RWPE1 (cell line): ENCODE measurements around the gene REV3L.

ENCODE experiments used
- CTCF ChIA-PET: fragments of 350-600 bp; sonication (Branson Sonifier 250); formaldehyde crosslinking; extraction: SDS; loops from one replicate; lab custom pipeline; 2021; lab: Yijun Ruan, JAX
- POLR2A ChIA-PET: fragments of 400-600 bp; formaldehyde crosslinking; extraction: SDS; loops from one replicate; lab custom pipeline; 2020; ENCODE audit warnings: antibody characterized with exemption; ENCODE audit not compliant: low non-redundant PET; lab: Yijun Ruan, JAX
- DNase-seq: peaks from one replicate; pipeline ENCODE4 v3.0.0; 2012; ENCODE audit warnings: low spot score
- H3K27ac ChIP-seq: fragments of 450-650 bp; 2 replicates; pipeline ENCODE4 v1.5.1; 2017
- TF ChIP-seq, protein P1 (sequence below): fragments of 450-650 bp; conservative IDR thresholded peaks from 2 replicates; pipeline ENCODE4 v1.5.1; 2017; ENCODE audit warnings: low read depth, mild to moderate bottlenecking

The REV3L gene

DNA sequence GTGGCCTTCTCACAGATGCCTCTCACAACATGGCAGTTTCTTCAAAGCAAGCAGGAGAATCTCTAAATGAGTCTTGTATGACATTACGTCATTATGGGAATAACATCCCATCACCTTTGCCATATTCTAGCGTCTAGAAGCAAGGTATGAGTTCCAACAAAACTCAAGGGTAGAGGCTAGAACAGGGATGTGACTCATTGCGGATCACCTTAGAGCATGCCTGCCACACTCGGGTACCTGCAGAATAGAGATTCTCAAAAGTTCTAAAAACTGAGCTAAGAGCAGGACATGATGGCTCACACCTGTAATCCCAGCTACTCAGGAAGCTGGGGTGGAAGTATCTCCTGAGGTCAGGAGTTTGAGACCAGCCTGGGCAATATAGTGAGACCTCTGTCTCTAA is 212.9 kb downstream of the REV3L start:
- no peak for DNase-seq
- H3K27ac ChIP-seq = no peak overlapping the region
- TF ChIP-seq, protein P1, sequence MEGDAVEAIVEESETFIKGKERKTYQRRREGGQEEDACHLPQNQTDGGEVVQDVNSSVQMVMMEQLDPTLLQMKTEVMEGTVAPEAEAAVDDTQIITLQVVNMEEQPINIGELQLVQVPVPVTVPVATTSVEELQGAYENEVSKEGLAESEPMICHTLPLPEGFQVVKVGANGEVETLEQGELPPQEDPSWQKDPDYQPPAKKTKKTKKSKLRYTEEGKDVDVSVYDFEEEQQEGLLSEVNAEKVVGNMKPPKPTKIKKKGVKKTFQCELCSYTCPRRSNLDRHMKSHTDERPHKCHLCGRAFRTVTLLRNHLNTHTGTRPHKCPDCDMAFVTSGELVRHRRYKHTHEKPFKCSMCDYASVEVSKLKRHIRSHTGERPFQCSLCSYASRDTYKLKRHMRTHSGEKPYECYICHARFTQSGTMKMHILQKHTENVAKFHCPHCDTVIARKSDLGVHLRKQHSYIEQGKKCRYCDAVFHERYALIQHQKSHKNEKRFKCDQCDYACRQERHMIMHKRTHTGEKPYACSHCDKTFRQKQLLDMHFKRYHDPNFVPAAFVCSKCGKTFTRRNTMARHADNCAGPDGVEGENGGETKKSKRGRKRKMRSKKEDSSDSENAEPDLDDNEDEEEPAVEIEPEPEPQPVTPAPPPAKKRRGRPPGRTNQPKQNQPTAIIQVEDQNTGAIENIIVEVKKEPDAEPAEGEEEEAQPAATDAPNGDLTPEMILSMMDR = no peak
- POLR2A ChIA-PET = no interaction called here
- CTCF ChIA-PET = no interaction called here

DNA sequence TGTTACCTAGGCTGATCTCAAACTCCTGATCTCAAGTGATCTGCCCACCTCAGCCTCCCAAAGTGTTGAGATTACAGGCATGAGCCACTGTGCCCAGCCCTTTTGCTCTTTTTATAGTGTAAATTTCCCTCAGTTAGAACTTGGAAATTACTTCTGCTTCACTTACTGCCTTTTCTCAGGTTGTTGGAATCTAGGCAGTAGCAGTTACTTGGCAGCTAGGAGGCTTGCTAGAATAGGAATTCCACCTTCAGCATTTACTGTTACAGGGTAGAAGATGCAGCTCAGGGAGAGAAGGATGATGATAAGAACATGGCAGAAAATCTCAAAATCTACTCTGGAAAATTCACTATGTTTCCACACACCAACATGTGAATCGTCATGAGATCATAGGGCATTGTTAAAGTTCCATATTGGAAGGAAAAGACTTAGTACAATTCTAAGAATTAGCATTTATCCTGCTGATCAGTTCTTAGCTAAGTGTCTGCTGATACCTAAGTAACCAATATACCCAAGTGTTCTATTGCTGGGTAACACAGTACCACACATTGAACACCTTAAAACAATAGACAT is 213.5 kb downstream of the REV3L start:
- ChIA-PET POLR2A (no interaction called here), CTCF (no interaction called here)
- DNase-seq = no peak
- TF ChIP-seq, protein P1 = no peak
- no peak overlapping the region for H3K27ac ChIP-seq

- ChIA-PET CTCF (interaction anchor here (0.7 kb wide), 1 partner anchor 768 kb away, joined by 3 read pairs; no protein-coding TSS in a partner anchor), POLR2A (no interaction called here)
- no peak overlapping the region for H3K27ac ChIP-seq
- TF ChIP-seq, protein P1 = no peak
- no peak for DNase-seq
These were observed 215.2 kb downstream of the REV3L start for GRCh38 chr6:111267764-111268333.

DNA sequence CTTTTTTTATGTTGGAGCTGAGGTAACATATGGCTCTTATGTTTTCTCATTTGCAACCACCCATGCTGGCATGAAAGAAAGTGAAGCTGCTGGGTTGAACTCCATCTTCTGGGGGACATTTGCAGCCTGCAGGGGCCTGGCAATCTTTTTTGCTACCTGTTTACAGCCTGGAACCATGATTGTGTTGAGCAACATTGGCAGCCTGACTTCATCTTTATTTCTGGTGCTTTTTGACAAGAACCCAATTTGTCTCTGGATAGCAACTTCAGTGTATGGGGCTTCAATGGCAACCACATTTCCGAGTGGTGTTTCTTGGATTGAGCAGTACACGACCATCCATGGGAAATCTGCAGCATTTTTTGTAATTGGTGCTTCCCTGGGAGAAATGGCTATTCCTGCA is 216.7 kb downstream of the REV3L start:
- no peak for DNase-seq
- no peak overlapping the region for H3K27ac ChIP-seq
- ChIA-PET POLR2A (no interaction called here), CTCF (interaction anchor here (0.6 kb wide), 1 partner anchor 15 kb away, joined by 3 read pairs; no protein-coding TSS in a partner anchor)
- TF ChIP-seq, protein P1 = no peak

DNA sequence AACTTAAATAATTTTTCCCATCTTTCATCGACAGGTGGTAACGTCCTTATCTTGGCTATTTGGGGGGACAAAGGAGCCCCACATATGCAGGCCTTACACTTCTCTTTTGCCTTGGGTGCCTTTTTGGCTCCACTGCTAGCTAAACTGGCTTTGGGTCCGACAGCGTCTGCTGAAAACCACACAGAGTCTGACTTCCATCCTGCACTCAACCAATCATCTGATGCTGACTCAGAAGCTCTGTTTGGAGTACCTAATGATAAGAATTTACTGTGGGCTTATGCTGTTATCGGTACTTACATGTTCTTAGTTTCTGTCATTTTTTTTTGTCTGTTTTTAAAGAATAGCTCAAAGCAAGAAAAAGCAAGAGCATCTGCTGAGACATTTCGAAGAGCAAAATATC is 217.2 kb downstream of the REV3L start:
- H3K27ac ChIP-seq = no peak overlapping the region
- CTCF ChIA-PET = interaction anchor here (0.6 kb wide), 1 partner anchor 16 kb away, joined by 3 read pairs; no protein-coding TSS in a partner anchor
- DNase-seq = no peak
- POLR2A ChIA-PET = no interaction called here
- TF ChIP-seq, protein P1 = no peak

- CTCF ChIA-PET = interaction anchor here (0.5 kb wide), 1 partner anchor 271 kb away, joined by 5 read pairs; no protein-coding TSS in a partner anchor
- DNase-seq = peak; percentile 63
These were observed 219.2 kb downstream of the REV3L start for GRCh38 chr6:111263837-111264236.

More at GRCh38 chr6:111263837-111264236, 219.2 kb downstream of the REV3L start:
- TF ChIP-seq, protein P1 = no peak
- POLR2A ChIA-PET = no interaction called here
- H3K27ac ChIP-seq = no peak overlapping the region
